IMR-90 (cell line): ENCODE results near the gene CREB3L1. TPM values are rescaled to one million over a fixed set of nuclear protein-coding genes. Genes with fewer than 3 reads are reported as not detected.

Source experiments
- ATAC-seq: fragments of 200-7000 bp; cut with Tn5 transposase; 2 replicates; pipeline ENCODE4 v1.9.1; 2020; ENCODE audit warnings: low read depth, mild to moderate bottlenecking, moderate library complexity
- BruUV-seq: library from RNA; stranded (reverse); fragments of 400-500 nt; replicated peaks from 2 replicates; lab custom pipeline; 2021; lab: Mats Ljungman, UMichigan
- CTCF ChIA-PET: fragments of 300-600 bp; formaldehyde crosslinking; extraction: SDS; loops from one replicate; lab custom pipeline; 2021; ENCODE audit warnings: antibody characterized with exemption; lab: Yijun Ruan, JAX
- POLR2A ChIA-PET: fragments of 300-600 bp; sonication (Branson Sonifier 250); formaldehyde crosslinking; loops from one replicate; lab custom pipeline; 2022; ENCODE audit warnings: antibody characterized with exemption; ENCODE audit not compliant: unreplicated experiment; lab: Charles Lee
- DNase-seq: peaks from one replicate; pipeline ENCODE4 v3.0.0; 2013
- H2AFZ ChIP-seq: replicated peaks from 2 replicates; pipeline ENCODE3; 2013; ENCODE audit warnings: low read length, mild to moderate bottlenecking; ENCODE audit not compliant: poor library complexity
- H2AK5ac ChIP-seq: 2 replicates; pipeline ENCODE4 v1.6.1; 2013; ENCODE audit warnings: low read depth, low read length, inconsistent platforms
- H2AK9ac ChIP-seq: replicated peaks from 2 replicates; pipeline ENCODE3; 2013; ENCODE audit warnings: mild to moderate bottlenecking, low read depth, low read length, moderate library complexity; ENCODE audit not compliant: poor library complexity
- H2BK120ac ChIP-seq: 2 replicates; pipeline ENCODE4 v1.6.1; 2013; ENCODE audit warnings: low read depth, low read length, inconsistent platforms
- H2BK15ac ChIP-seq: 3 replicates; pipeline ENCODE4 v1.6.1; 2013; ENCODE audit warnings: low read depth, low read length, inconsistent platforms
- H2BK20ac ChIP-seq: 2 replicates; pipeline ENCODE4 v1.6.1; 2013; ENCODE audit warnings: low read depth, mild to moderate bottlenecking, inconsistent platforms, low read length, moderate library complexity
- H2BK5ac ChIP-seq: 2 replicates; pipeline ENCODE4 v1.6.1; 2013; ENCODE audit warnings: mild to moderate bottlenecking, low read depth, low read length, inconsistent platforms; ENCODE audit not compliant: poor library complexity, severe bottlenecking
- H3K14ac ChIP-seq: replicated peaks from 2 replicates; pipeline ENCODE4 v1.6.1; 2013; ENCODE audit warnings: low read depth, low read length, inconsistent platforms
- H3K18ac ChIP-seq: 2 replicates; pipeline ENCODE4 v1.6.1; 2013; ENCODE audit warnings: low read depth, low read length, control low read depth
- H3K23ac ChIP-seq: 2 replicates; pipeline ENCODE4 v1.6.1; 2013; ENCODE audit warnings: low read depth, low read length, inconsistent platforms
- H3K27ac ChIP-seq: 2 replicates; pipeline ENCODE4 v1.5.1; 2013; ENCODE audit warnings: mild to moderate bottlenecking, control low read depth, low read length; ENCODE audit not compliant: insufficient read depth
- H3K27me3 ChIP-seq: 2 replicates; pipeline ENCODE4 v1.6.1; 2013; ENCODE audit warnings: low read length; ENCODE audit not compliant: control insufficient read depth, insufficient read depth
- H3K36me3 ChIP-seq: 2 replicates; pipeline ENCODE4 v1.6.1; 2013; ENCODE audit warnings: low read length, mixed read lengths; ENCODE audit not compliant: control insufficient read depth, insufficient read depth
- H3K4ac ChIP-seq: 2 replicates; pipeline ENCODE4 v1.6.1; 2013; ENCODE audit warnings: low read depth, low read length, inconsistent platforms
- H3K4me1 ChIP-seq: 2 replicates; pipeline ENCODE4 v1.6.1; 2013; ENCODE audit warnings: low read length, mixed read lengths; ENCODE audit not compliant: control insufficient read depth, insufficient read depth
- H3K4me2 ChIP-seq: 2 replicates; pipeline ENCODE4 v1.6.1; 2013; ENCODE audit warnings: low read depth, mild to moderate bottlenecking, control low read depth, low read length, moderate library complexity
- H3K4me3 ChIP-seq: 2 replicates; pipeline ENCODE4 v1.5.1; 2013; ENCODE audit warnings: low read depth, mild to moderate bottlenecking, control low read depth, low read length, moderate library complexity; ENCODE audit not compliant: insufficient read depth
- H3K56ac ChIP-seq: 2 replicates; pipeline ENCODE4 v1.6.1; 2013; ENCODE audit warnings: low read length, inconsistent platforms; ENCODE audit not compliant: insufficient read depth; ENCODE audit errors: extremely low read depth
- H3K79me1 ChIP-seq, 2 experiments: 2 replicates each; pipeline ENCODE4 v1.6.1; 2013; ENCODE audit warnings: low read length in 2 of 2, inconsistent platforms in 1 of 2, low read depth in 1 of 2
- H3K9ac ChIP-seq: 2 replicates; pipeline ENCODE4 v1.6.1; 2013; ENCODE audit warnings: low read depth, low read length, control low read depth
- H3K9me1 ChIP-seq: 2 replicates; pipeline ENCODE4 v1.6.1; 2013; ENCODE audit warnings: low read length, inconsistent platforms; ENCODE audit not compliant: insufficient read depth
- H3K9me3 ChIP-seq: 2 replicates; pipeline ENCODE4 v1.6.1; 2013; ENCODE audit warnings: low read length; ENCODE audit not compliant: control insufficient read depth, insufficient read depth
- H4K20me1 ChIP-seq: 2 replicates; pipeline ENCODE4 v1.6.1; 2013; ENCODE audit warnings: low read length, inconsistent platforms; ENCODE audit not compliant: insufficient read depth
- H4K5ac ChIP-seq: 2 replicates; pipeline ENCODE4 v1.6.1; 2013; ENCODE audit warnings: mild to moderate bottlenecking, low read depth, low read length, control low read depth
- H4K8ac ChIP-seq, 2 experiments: 2 replicates each; pipeline ENCODE4 v1.6.1; 2013; ENCODE audit warnings: low read depth in 2 of 2, low read length in 2 of 2, control low read depth in 1 of 2, inconsistent platforms in 1 of 2
- H4K91ac ChIP-seq: 2 replicates; pipeline ENCODE4 v1.6.1; 2013; ENCODE audit warnings: low read depth, low read length, inconsistent platforms; ENCODE audit not compliant: insufficient read depth
- CEBPB ChIP-seq: IDR thresholded peaks from 2 replicates; pipeline ENCODE4 v1.6.1; 2012; ENCODE audit warnings: low read depth, low read length, improper control_type of control experiment
- CHD1 ChIP-seq: IDR thresholded peaks from 2 replicates; pipeline ENCODE4 v1.6.1; 2012; ENCODE audit warnings: low read depth, low read length, improper control_type of control experiment
- ELK1 ChIP-seq: fragments of 150-350 bp; IDR thresholded peaks from 2 replicates; pipeline ENCODE4 v1.6.1; 2016; ENCODE audit warnings: low read depth, mild to moderate bottlenecking, low read length, moderate library complexity, borderline replicate concordance
- FOS ChIP-seq: fragments of 150-350 bp; IDR thresholded peaks from 2 replicates; pipeline ENCODE4 v1.6.1; 2016; ENCODE audit warnings: low read depth, low read length
- MAFK ChIP-seq: IDR thresholded peaks from 2 replicates; pipeline ENCODE4 v1.6.1; 2012; ENCODE audit warnings: low read depth, low read length, improper control_type of control experiment
- MAZ ChIP-seq: IDR thresholded peaks from 2 replicates; pipeline ENCODE4 v1.6.1; 2012; ENCODE audit warnings: low read depth, mild to moderate bottlenecking, low read length, improper control_type of control experiment, moderate library complexity, borderline replicate concordance
- MXI1 ChIP-seq: IDR thresholded peaks from 2 replicates; pipeline ENCODE4 v1.6.1; 2012; ENCODE audit warnings: low read depth, mild to moderate bottlenecking, low read length, moderate library complexity, borderline replicate concordance
- NFE2L2 ChIP-seq: fragments of 150-350 bp; IDR thresholded peaks from 2 replicates; pipeline ENCODE4 v1.6.1; 2016; ENCODE audit warnings: low read depth, mild to moderate bottlenecking, low read length
- RAD21 ChIP-seq: IDR thresholded peaks from 2 replicates; pipeline ENCODE4 v1.6.1; 2012; ENCODE audit warnings: low read length, improper control_type of control experiment
- RCOR1 ChIP-seq: IDR thresholded peaks from 2 replicates; pipeline ENCODE4 v1.6.1; 2012; ENCODE audit warnings: mild to moderate bottlenecking, low read length, improper control_type of control experiment; ENCODE audit not compliant: insufficient replicate concordance
- RFX5 ChIP-seq: IDR thresholded peaks from 2 replicates; pipeline ENCODE4 v1.8.0; 2012; ENCODE audit warnings: low read depth, mild to moderate bottlenecking, low read length, moderate library complexity
- SMC3 ChIP-seq: fragments of 150-350 bp; IDR thresholded peaks from 2 replicates; pipeline ENCODE4 v1.6.1; 2016; ENCODE audit warnings: low read depth, mild to moderate bottlenecking, antibody characterized with exemption, low read length, moderate library complexity
- USF2 ChIP-seq: fragments of 150-350 bp; IDR thresholded peaks from 2 replicates; pipeline ENCODE4 v1.6.1; 2017; ENCODE audit warnings: mild to moderate bottlenecking, antibody characterized with exemption, low read length, low read depth
- WGBS, 2 experiments: methylation state at CpG; one replicate each; pipeline versions ENCODE4 v1.1.5 to v1.1.7; 2013; ENCODE audit warnings: missing lambda C conversion rate in 2 of 2; ENCODE audit not compliant: insufficient read length in 1 of 2; ENCODE audit errors: extremely low coverage in 2 of 2; 5-methylcytosine and 5-hydroxymethylcytosine counted together
- dilution Hi-C: fragments of 300-500 bp; cut with HindIII; formaldehyde crosslinking; loops from one replicate; pipeline ENCODE4 v1.14.3; 2018; ENCODE audit warnings: low sequenced_read_pairs; ENCODE audit not compliant: unreplicated experiment
- in situ Hi-C: fragments of 300-500 bp; cut with MboI; formaldehyde crosslinking; loops from 3 replicates; pipeline ENCODE4 v1.14.3; 2019; ENCODE audit warnings: low sequenced_read_pairs, inconsistent platforms, mixed read lengths
- intact Hi-C: fragments of 100-400 bp; cut with micrococcal nuclease; formaldehyde crosslinking; loops from 2 replicates; pipeline ENCODE4 v1.10.0; 2022
- polyA plus RNA-seq, 3 experiments: library from polyadenylated mRNA; depleted of rRNA; stranded (reverse); fragments of >200 nt; gene quantifications; 2 replicates each; pipeline ENCODE4 v1.2.3, GENCODE V29; 2012; ENCODE audit warnings: low replicate concordance in 1 of 3
- total RNA-seq: library from RNA; depleted of rRNA; stranded (reverse); fragments of >200 nt; gene quantifications from 2 replicates; pipeline ENCODE4 v1.2.3, GENCODE V29; 2012

The CREB3L1 gene
- total and polyA plus RNA-seq, 2 of the 4 experiments (the other 2 are of a cell fraction): 8.1 to 82.3 TPM

GRCh38 chr11:46362156-46363030 lies 84.9 kb downstream of the CREB3L1 start (continued):
- TF ChIP-seq NFE2L2 (no peak), RCOR1 (no peak)

DNA sequence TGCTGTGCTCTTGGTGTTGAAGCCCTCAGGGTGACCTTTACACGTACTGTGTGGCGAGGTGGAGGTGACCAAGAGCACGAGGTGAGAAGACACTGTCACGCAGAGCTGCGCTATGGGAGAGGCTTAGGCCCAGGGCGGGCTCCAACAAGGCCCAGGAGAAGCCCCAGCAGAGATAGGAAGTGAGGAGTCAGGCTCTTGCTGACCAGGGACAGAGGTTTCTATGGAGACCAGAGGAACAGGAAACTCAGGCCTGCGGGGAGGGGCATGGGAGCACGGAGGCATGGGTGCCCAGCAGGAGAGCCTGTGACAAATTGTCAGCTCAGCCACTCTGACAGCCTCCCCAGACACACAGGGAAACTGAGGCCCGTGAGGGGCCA lies 85.6 kb downstream of the CREB3L1 start:
- DNase-seq (peak; percentile 67), ATAC-seq (peak; percentile 36)
- TF ChIP-seq ELK1 (no peak), FOS (no peak), MAZ (peak; percentile 64; the same call in 1 of the 2 replicates), USF2 (no peak), CEBPB (no peak), MAFK (no peak), RCOR1 (no peak), RFX5 (no peak), CHD1 (no peak), SMC3 (no peak), RAD21 (no peak), MXI1 (peak; percentile 67; the same call in 1 of the 2 replicates)
- H3K18ac ChIP-seq: peak overlapping the region; percentile 79
- peak overlapping the region; percentile 98 for H2AK5ac ChIP-seq
- peak overlapping the region; percentile 41 for H3K27ac ChIP-seq
- H4K5ac ChIP-seq: peak overlapping the region; percentile 85
- no peak overlapping the region for H3K56ac ChIP-seq
- in situ Hi-C loops (no loop called here), intact Hi-C loops (no loop called here), dilution Hi-C loops (no loop called here)
- H3K23ac ChIP-seq: peak overlapping the region; percentile 28; the same call in 1 of the 2 replicates
- H3K79me1 ChIP-seq: peaks cover 34 to 61% of the 10 kb centered on the region in 2 experiments
- peaks cover 5% of the 10 kb centered on the region; the same call in 1 of the 2 replicates for H3K9me1 ChIP-seq
- no peaks in the 10 kb centered on the region for H3K27me3 ChIP-seq
- peak overlapping the region; percentile 67 for H2BK5ac ChIP-seq
- H4K91ac ChIP-seq: peak overlapping the region; percentile 70; the same call in 1 of the 2 replicates
- ChIA-PET POLR2A (interaction anchor here (0.5 kb wide), 1 partner anchor 11 kb away, joined by 9 read pairs; no protein-coding TSS in a partner anchor), CTCF (no interaction called here)
- no peak overlapping the region for H3K4me3 ChIP-seq
- peak overlapping the region; percentile 34; the same call in 1 of the 2 replicates for H3K14ac ChIP-seq
- peaks cover 37% of the 10 kb centered on the region for H3K4me1 ChIP-seq
- H2AFZ ChIP-seq: peak overlapping the region; percentile 78
- peak overlapping the region; percentile 73 for H2AK9ac ChIP-seq
- H3K9me3 ChIP-seq: no peaks in the 10 kb centered on the region
- H4K8ac ChIP-seq: peak overlapping the region in 1 of 2 experiments; percentile 93; a peak in 2 of 4 replicates
- peak overlapping the region; percentile 80 for H3K4ac ChIP-seq
- peak overlapping the region; percentile 58; the same call in 1 of the 3 replicates for H2BK15ac ChIP-seq
- H2BK20ac ChIP-seq: no peak overlapping the region
- H3K9ac ChIP-seq: peak overlapping the region; percentile 49; the same call in 1 of the 2 replicates
- peaks cover 26% of the 10 kb centered on the region for H4K20me1 ChIP-seq
- peak overlapping the region; percentile 10 for H2BK120ac ChIP-seq
- 68% methylated on average over 7 of the region's 9 CpGs; no CpG with 5 or more reads in 1 of the 2 experiments for WGBS, 2 experiments
- no peak overlapping the region for H3K4me2 ChIP-seq
- no TSS peak for BruUV-seq
- no peaks in the 10 kb centered on the region for H3K36me3 ChIP-seq
